C4-2B (cell line): ENCODE measurements around the gene ANKRD11.
A peak's percentile ranks its signal among the peaks of the same experiment; 100 is the strongest.
"Not testable (repeated sequence)": the region's sequence is repeated elsewhere in the genome, so short reads cannot be mapped to it uniquely, and the experiment has no call there.

Experiments
- H3K27ac ChIP-seq: fragments of 450-650 bp; 2 replicates; pipeline ENCODE4 v1.5.1; 2017
- CTCF ChIP-seq: fragments of 450-650 bp; conservative IDR thresholded peaks from 2 replicates; pipeline ENCODE4 v1.5.1; 2017; ENCODE audit warnings: mild to moderate bottlenecking
- ZFX ChIP-seq: fragments of 450-650 bp; IDR thresholded peaks from 2 replicates; pipeline ENCODE4 v1.6.1; 2017

Gene ANKRD11

GRCh38 chr16:89422527-89422904 lies 67.8 kb downstream of the ANKRD11 start:
- no peak overlapping the region for H3K27ac ChIP-seq
- TF ChIP-seq ZFX (no peak), CTCF (no peak)

- H3K27ac ChIP-seq, result not testable (repeated sequence)
These were observed 69.1 kb downstream of the ANKRD11 start for GRCh38 chr16:89421300-89421699.

GRCh38 chr16:89420204-89420603 lies 70.2 kb downstream of the ANKRD11 start:
- no peak for TF ChIP-seq ZFX
- TF ChIP-seq CTCF, result no peak
- no peak overlapping the region for H3K27ac ChIP-seq

GRCh38 chr16:89418352-89418751 lies 72.0 kb downstream of the ANKRD11 start:
- TF ChIP-seq CTCF (no peak), ZFX (no peak)

GRCh38 chr16:89417352-89417751 lies 73.0 kb downstream of the ANKRD11 start:
- peak overlapping the region; percentile 6; the same call in 1 of the 2 replicates for H3K27ac ChIP-seq
- TF ChIP-seq ZFX, result no peak
- no peak for TF ChIP-seq CTCF

More at GRCh38 chr16:89418352-89418751, 72.0 kb downstream of the ANKRD11 start:
- H3K27ac ChIP-seq, result no peak overlapping the region

- peak overlapping the region; percentile 44 for H3K27ac ChIP-seq
These were observed 76.4 kb downstream of the ANKRD11 start for GRCh38 chr16:89413811-89414585.

GRCh38 chr16:89412811-89413210 lies 77.5 kb downstream of the ANKRD11 start:
- no peak for TF ChIP-seq ZFX
- H3K27ac ChIP-seq, result peak overlapping the region; percentile 44

More at GRCh38 chr16:89413811-89414585, 76.4 kb downstream of the ANKRD11 start:
- TF ChIP-seq ZFX (no peak), CTCF (no peak)

- H3K27ac ChIP-seq, result peak overlapping the region; percentile 68
- TF ChIP-seq CTCF, result no peak
These were observed 79.0 kb downstream of the ANKRD11 start for GRCh38 chr16:89411335-89411850.
